Activated T-helper 17 cell treated with anti-CD3 and anti-CD28 coated beads, Interleukin-2, amount 50 U/mL, for 72 hours (primary cell): ENCODE data around the gene CDKAL1. TPM values are rescaled to one million over a fixed set of nuclear protein-coding genes. Genes with fewer than 3 reads are reported as not detected.

Experiments used
- ATAC-seq: fragments of 150-1000 bp; cut with Tn5 transposase; replicated peaks from 2 replicates; pipeline ENCODE4 v1.10.0; 2021; ENCODE audit warnings: mild to moderate bottlenecking, moderate library complexity
- H3K27ac Mint-ChIP-seq: one replicate; pipeline ENCODE4 v1.8.0; 2022; ENCODE audit warnings: mixed read lengths
- H3K27me3 Mint-ChIP-seq: one replicate; pipeline ENCODE4 v1.8.0; 2022; ENCODE audit warnings: mixed read lengths
- H3K36me3 Mint-ChIP-seq: one replicate; pipeline ENCODE4 v1.8.0; 2022; ENCODE audit warnings: low read depth, mild to moderate bottlenecking, mixed read lengths
- H3K4me1 Mint-ChIP-seq: one replicate; pipeline ENCODE4 v1.8.0; 2022; ENCODE audit warnings: mixed read lengths
- H3K4me3 Mint-ChIP-seq: one replicate; pipeline ENCODE4 v1.8.0; 2022; ENCODE audit warnings: mild to moderate bottlenecking, mixed read lengths
- H3K9me3 Mint-ChIP-seq: one replicate; pipeline ENCODE4 v1.8.0; 2022; ENCODE audit warnings: mixed read lengths
- total RNA-seq, 2 donors: library from RNA; stranded (reverse); gene quantifications; one replicate each; pipeline ENCODE4 v1.2.3, GENCODE V29; 2022

The CDKAL1 gene
- total RNA-seq, 2 donors from 2014 or later = 27.7 to 31.9 TPM

DNA sequence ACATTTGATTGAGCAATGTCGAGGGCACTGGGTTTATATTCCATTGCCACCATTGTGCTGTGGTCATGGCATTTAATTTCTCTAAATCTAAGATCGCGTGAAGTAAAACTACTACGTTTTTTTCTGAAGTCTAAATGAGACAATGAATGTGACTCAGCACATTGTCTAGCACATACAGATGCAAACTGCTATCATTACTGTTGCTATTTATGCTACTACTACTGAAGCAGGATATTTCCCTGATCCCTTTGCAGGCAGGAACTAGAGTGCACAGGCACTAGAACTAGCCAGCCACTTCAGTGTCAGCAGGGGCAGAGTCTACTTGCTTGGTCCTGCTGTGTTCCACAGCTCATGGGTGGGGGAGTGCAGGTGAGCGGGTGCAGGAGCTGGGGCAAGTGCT is 449.7 kb downstream of the CDKAL1 start:
- Mint-ChIP-seq H3K4me1 (no peaks in the 10 kb centered on the region), H3K36me3 (peaks cover 16% of the 10 kb centered on the region), H3K4me3 (no peak overlapping the region), H3K9me3 (peaks cover 6% of the 10 kb centered on the region), H3K27me3 (no peaks in the 10 kb centered on the region), H3K27ac (no peak overlapping the region)
- no peak for ATAC-seq

DNA sequence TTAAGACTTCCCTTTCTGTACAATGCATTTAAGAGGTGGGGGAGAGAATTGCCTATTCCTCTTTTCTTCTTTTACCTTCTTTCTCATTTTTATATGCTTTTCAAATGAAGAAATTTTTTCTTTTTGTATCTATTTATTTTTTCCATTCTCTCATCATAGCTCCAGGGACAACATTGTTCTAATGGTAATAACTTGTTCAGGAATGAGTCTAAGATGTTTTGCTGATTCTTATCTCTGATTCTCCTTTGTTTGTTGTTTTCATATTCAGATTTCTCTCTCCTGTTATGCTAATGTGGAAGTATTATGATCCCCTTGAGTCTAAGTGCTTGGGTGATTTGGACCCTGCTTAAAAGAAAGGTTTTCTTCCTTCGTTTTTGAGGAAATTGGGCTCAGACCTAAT is 451.6 kb downstream of the CDKAL1 start:
- Mint-ChIP-seq H3K27me3 (no peaks in the 10 kb centered on the region), H3K36me3 (peaks cover 19% of the 10 kb centered on the region), H3K4me1 (peaks cover under 1% of the 10 kb centered on the region), H3K4me3 (no peak overlapping the region), H3K9me3 (peaks cover 5% of the 10 kb centered on the region), H3K27ac (no peak overlapping the region)
- no peak for ATAC-seq

DNA sequence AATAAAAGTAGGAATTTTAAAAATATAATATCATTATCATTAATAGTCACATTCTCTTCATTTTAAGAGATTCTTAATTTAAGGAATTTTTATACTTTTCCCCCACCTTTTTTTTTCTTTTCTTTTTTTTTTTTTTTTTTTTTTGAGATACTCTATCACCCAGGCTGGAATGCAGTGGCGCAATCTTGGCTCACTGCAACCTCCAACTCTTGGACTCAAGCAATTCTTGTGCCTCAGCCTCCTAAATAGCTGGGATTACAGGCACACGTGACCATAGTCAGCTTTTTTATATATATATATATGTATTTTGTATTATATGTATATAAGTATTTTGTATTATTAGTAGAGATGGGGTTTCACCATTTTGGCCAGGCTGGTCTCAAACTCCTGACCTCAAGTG is 457.7 kb downstream of the CDKAL1 start:
- ATAC-seq = no peak
- no peaks in the 10 kb centered on the region for H3K9me3 Mint-ChIP-seq
- H3K27ac Mint-ChIP-seq = no peak overlapping the region
- no peaks in the 10 kb centered on the region for H3K27me3 Mint-ChIP-seq
- H3K4me3 Mint-ChIP-seq = no peak overlapping the region
- H3K4me1 Mint-ChIP-seq = peaks cover 6% of the 10 kb centered on the region
- H3K36me3 Mint-ChIP-seq = peaks cover 20% of the 10 kb centered on the region

DNA sequence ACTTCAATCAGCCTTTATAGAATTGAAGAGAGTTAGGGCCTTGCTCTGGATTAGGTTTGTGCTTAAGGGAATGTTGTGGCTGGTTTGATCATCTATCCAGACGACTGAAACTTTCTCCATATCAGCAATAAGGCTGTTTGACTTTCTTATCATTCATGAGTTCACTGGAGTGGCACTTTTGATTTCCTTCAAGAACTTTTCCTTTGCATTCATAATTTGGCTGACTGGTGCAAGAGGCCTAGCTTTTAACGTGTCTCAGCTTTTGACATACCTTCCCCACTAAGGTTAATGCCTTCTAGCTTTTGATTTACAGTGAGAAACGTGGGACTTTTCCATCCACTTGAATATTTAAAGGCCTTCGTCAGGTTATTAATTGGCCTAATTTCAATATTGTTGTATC is 461.8 kb downstream of the CDKAL1 start:
- Mint-ChIP-seq H3K4me1 (peaks cover 2% of the 10 kb centered on the region), H3K4me3 (no peak overlapping the region), H3K36me3 (peaks cover 27% of the 10 kb centered on the region), H3K27me3 (no peaks in the 10 kb centered on the region), H3K9me3 (no peaks in the 10 kb centered on the region), H3K27ac (no peak overlapping the region)
- no peak for ATAC-seq

DNA sequence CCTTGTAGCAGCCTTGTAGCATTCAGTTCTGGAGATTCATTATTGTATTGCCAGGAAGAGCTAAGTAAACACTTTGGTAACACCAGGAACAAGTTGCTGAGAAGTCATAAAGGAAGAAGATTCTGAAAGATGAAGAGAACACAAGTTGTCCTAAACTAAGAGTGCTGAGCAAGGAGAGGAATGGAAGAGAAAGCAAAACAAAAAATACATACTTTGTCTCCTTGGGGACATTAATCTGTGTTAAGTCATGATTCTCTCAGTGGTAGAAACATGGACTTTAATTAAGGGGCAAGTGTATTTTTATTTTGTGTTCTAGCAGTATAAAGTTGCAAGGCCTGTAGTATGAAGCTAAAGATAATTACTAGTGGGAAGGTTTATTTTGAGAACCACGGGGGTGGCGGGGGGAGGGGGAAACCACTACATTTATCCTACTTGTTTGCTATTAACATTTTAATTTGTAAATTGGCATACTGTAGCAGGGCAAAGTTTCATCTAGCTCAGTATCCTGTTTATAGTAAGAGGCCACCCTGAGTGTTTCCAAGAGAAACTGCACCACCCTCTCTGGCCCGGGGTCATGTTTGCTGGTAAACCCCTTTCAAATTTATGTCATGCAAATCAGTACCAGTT is 463.0 kb downstream of the CDKAL1 start:
- no peaks in the 10 kb centered on the region for H3K4me1 Mint-ChIP-seq
- no peak for ATAC-seq
- no peak overlapping the region for H3K27ac Mint-ChIP-seq

DNA sequence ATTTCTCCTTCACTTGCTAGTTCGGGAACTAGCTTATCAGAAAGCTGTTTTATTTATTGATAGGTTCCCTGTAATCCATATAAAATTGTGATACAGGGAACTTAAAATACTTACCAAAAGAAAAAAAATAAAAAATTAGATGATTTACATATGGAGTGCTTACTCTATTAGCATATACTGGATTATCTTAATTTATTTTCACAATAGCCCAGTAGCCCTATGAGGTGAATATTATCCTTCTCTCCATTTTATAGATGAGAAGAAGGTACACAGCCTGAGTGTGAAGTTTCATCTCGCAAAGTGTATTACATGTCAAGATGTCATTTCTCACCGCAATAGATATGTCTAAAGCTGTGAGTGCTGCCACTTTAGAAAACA is 463.5 kb downstream of the CDKAL1 start:
- Mint-ChIP-seq H3K4me3 (no peak overlapping the region), H3K27me3 (no peaks in the 10 kb centered on the region), H3K36me3 (peaks cover 44% of the 10 kb centered on the region), H3K27ac (no peak overlapping the region), H3K4me1 (no peaks in the 10 kb centered on the region), H3K9me3 (no peaks in the 10 kb centered on the region)
- ATAC-seq = no peak

More for the DNA sequence above, 463.0 kb downstream of the CDKAL1 start:
- Mint-ChIP-seq H3K27me3 (no peaks in the 10 kb centered on the region), H3K4me3 (no peak overlapping the region), H3K36me3 (peaks cover 39% of the 10 kb centered on the region), H3K9me3 (no peaks in the 10 kb centered on the region)

DNA sequence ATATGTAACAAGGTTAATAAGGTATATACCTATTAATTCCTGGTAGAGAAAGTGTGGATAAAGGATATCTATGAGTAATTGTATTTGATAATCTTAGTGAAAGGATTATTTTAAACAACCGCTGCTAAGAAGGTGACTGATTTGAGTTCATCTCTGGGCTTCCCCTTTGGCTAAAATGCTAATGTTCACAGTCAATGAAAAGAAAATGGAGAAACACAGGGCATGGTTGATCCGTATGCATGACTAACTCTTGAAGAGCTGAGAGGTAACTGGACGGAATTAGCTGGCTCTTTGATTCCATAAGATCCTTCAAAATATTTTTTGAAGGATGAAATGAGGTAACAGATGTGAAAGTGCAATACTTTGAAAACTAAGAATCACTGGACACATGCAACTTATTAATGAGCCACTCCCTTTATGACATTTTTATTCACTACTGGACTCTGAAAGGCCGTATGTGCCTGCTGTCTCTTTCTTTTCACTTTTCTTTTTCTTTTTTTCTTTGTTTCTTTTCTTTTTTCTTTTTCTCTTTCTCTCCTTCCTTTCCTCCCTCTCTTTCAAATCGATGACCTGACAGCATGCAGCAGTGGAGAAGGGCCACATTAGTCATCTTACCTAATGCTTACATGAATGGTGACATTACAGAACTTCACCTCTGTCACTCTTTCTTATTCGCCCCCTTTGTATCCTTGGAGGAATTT is 464.6 kb downstream of the CDKAL1 start:
- ATAC-seq = no peak
- H3K4me1 Mint-ChIP-seq = no peaks in the 10 kb centered on the region
- no peak overlapping the region for H3K4me3 Mint-ChIP-seq
- peaks cover 53% of the 10 kb centered on the region for H3K36me3 Mint-ChIP-seq
- H3K27me3 Mint-ChIP-seq = no peaks in the 10 kb centered on the region
- H3K9me3 Mint-ChIP-seq = no peaks in the 10 kb centered on the region
- H3K27ac Mint-ChIP-seq = no peak overlapping the region

DNA sequence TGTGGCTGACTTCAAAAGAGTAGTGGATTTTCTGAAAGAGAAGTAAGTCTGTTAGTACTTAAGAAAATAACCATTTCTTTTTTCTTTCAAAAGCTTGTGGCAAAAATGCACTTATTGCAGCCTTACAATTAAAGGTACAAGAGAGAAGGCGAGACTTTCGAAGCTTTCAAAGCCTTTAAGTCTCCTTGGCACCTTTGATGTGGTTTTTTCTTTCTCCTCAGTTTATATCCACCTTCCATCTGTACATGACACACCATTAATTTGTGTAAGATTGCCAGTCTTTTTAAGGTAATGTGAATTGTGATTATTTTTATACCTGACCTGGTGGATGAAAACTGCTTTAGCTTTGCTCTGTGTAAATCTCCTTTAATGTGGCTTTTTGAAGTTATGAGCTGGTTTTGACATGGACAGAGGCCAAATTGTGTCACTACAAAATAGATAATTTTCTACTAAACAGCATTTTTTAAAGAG is 466.1 kb downstream of the CDKAL1 start:
- Mint-ChIP-seq H3K27me3 (no peaks in the 10 kb centered on the region), H3K4me1 (no peaks in the 10 kb centered on the region), H3K36me3 (peaks cover 51% of the 10 kb centered on the region), H3K4me3 (no peak overlapping the region), H3K27ac (no peak overlapping the region), H3K9me3 (no peaks in the 10 kb centered on the region)
- ATAC-seq = no peak

DNA sequence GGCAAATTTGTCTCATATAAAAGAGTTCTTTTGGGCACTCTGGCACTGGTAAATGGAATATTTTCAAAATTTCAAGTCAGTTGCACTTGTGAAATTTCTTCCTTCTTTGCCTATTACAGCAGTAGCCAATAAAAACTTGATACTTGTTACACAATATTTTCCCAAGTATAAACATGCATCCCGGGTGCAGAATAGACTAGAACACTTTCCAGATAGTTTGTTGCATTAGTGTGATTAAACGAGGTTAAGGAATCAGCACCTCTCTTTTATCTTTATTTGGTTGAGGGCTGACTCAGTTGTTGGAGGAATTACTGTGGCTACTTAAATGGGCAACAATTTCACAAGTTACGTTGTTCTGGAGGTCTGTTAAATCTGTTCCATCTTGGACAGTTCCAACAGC is 467.5 kb downstream of the CDKAL1 start:
- Mint-ChIP-seq H3K4me3 (no peak overlapping the region), H3K4me1 (no peaks in the 10 kb centered on the region), H3K36me3 (peaks cover 53% of the 10 kb centered on the region), H3K27me3 (no peaks in the 10 kb centered on the region), H3K27ac (no peak overlapping the region), H3K9me3 (no peaks in the 10 kb centered on the region)
- ATAC-seq = no peak

DNA sequence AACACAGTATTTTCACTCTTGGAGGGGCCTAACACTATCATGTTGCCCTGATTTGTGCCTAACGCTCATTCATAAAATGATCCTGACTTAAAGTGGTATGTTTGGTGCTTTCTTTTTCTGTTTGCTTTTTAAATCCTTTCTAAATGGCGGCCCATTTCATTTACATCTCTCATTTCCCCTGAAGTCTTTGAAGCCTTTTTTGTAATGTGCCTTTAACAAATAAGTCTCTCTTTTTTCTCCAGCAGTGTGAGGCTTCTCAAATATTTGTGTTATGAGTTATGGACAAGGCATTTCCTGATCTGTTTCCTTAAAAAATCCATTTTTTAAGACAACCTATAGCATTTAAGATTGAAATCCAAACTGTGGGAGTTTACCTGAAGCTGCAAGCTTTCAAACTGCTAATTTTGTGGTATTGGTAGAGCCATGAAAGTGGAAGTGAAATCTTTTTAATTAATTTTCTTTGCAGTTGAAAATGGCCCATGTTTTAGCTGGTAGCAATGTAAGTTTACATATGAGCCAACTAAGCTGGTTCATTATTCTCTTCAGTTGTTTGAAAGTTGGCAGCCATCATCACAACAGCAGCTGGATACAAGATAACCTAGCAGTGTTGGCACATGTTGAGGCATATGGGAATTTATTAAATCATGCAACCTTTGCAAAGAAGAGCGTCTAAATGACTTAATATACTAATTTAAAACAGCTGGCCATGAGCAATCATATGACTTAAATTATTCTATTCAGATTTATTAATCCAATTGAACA is 469.7 kb downstream of the CDKAL1 start:
- ATAC-seq = no peak
- Mint-ChIP-seq H3K27ac (no peak overlapping the region), H3K9me3 (no peaks in the 10 kb centered on the region)

DNA sequence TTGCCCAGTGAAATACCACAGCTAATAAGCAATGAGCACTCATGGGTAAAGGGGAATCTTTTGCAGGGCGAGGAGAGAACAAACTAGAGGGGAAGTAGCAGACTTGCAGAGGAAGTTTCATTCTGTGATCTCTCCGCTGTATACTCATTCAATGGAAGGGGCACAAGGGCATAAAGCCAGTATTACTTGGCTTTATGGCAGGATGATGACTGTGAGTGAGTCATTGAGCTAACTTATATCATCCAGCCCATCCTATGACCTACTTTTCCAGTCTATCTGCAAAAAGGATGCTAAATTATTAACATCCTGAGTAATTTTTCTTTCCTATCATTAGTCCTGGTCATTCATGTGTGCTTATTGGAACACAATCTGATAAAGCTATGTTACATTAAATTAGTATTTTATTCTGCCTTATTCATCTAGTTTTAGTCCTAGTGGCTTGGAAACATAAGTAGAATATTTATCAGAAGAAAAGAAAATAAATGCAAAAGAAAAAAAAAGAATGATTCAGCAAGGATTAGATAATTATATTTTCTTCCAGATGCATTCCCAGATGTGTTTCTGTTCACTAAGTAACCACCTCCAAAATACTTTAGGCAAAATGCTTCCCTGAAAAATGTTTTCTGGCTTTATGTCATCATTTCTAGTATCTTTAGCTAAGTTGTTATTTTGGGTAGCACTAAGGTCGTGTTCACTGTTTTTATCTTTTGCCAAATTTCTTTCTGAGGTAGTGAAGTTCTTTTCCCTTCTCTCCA is 471.7 kb downstream of the CDKAL1 start:
- no peak overlapping the region for H3K4me3 Mint-ChIP-seq
- no peaks in the 10 kb centered on the region for H3K4me1 Mint-ChIP-seq
- ATAC-seq = peak; percentile 44
- H3K27me3 Mint-ChIP-seq = no peaks in the 10 kb centered on the region
- H3K27ac Mint-ChIP-seq = no peak overlapping the region
- peaks cover 49% of the 10 kb centered on the region for H3K36me3 Mint-ChIP-seq
- H3K9me3 Mint-ChIP-seq = no peaks in the 10 kb centered on the region

More for the DNA sequence above, 469.7 kb downstream of the CDKAL1 start:
- H3K27me3 Mint-ChIP-seq = no peaks in the 10 kb centered on the region
- H3K4me3 Mint-ChIP-seq = no peak overlapping the region
- no peaks in the 10 kb centered on the region for H3K4me1 Mint-ChIP-seq
- H3K36me3 Mint-ChIP-seq = peaks cover 64% of the 10 kb centered on the region

DNA sequence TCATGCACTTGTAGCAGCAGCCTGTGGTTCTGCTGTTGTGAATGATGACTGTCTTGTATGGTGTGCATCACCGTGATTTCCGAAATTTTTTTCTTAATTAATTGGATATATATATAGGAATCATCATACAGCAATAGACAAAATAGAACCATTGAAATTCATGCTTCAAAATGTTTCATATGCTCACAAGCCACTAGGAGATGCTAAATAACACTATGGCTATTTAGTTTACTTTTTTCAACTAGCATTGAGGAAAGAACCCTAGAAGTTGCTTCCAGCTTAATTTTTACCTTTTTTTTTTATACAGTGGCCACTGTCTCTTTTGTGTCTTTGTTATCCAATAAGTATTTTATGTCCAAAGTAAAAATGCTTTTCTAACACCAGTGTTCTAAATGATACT is 485.4 kb downstream of the CDKAL1 start:
- Mint-ChIP-seq H3K36me3 (peaks cover 16% of the 10 kb centered on the region), H3K4me1 (no peaks in the 10 kb centered on the region), H3K27ac (no peak overlapping the region), H3K9me3 (no peaks in the 10 kb centered on the region), H3K27me3 (no peaks in the 10 kb centered on the region), H3K4me3 (no peak overlapping the region)
- no peak for ATAC-seq

DNA sequence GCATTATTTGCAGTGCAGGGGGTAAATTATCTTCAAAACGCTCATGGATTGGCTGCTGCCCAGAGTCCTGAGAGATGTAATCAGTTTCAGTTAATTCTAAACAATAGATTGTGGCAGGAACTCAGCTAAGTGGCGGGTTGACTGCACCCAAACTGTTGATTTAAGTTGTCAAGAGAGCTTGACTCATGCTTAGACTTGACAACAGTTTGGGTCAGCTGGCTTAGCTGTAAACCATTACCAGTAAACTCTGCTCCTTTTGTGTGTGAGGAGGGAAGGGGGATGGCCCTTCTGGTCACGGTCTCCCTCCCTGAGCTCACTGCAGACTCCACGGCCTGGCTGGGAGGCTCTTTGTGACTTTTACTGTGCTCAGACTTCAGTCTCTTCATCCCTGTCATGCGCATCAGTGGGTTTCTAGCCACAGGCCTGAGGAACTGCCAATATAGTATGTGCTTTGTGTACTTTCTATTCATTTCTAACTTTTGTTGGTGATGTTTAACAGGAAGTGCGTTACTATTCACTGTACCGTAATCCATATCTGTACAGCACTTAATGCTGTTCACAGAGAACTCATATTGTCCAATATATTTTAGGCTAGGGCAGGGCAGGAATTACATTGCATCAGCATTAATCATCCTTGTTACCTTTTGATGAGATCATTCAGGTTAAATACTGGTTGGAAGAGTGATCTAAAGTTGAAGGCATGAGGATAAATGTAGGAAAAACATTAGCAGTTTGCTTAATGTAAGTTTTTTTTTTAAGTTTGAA is 488.3 kb downstream of the CDKAL1 start:
- peaks cover 4% of the 10 kb centered on the region for H3K9me3 Mint-ChIP-seq
- H3K27ac Mint-ChIP-seq = no peak overlapping the region
- no peak overlapping the region for H3K4me3 Mint-ChIP-seq
- ATAC-seq = no peak
- H3K36me3 Mint-ChIP-seq = peaks cover 27% of the 10 kb centered on the region
- no peaks in the 10 kb centered on the region for H3K27me3 Mint-ChIP-seq
- no peaks in the 10 kb centered on the region for H3K4me1 Mint-ChIP-seq

DNA sequence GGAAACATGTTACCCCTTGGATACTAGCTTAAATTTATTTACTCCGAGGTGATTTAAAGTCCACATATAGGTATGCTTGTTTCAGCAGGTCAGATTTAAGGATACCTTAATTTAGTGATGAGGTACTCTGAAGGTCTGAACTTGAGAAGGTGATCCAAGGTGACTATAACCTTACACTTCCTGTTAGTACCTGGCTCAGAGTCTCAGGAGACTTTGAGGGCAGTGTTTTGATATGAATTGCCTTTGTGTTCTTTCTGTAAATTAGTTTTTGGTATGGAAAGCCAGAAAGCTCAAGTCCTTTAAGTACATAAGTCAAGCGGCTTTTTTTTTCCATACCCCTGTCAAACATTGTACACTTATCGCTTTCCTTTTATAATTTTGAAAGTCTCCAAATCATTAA is 489.0 kb downstream of the CDKAL1 start:
- Mint-ChIP-seq H3K27ac (no peak overlapping the region), H3K27me3 (no peaks in the 10 kb centered on the region), H3K4me1 (no peaks in the 10 kb centered on the region), H3K9me3 (peaks cover 6% of the 10 kb centered on the region), H3K4me3 (no peak overlapping the region), H3K36me3 (peaks cover 30% of the 10 kb centered on the region)
- ATAC-seq = no peak
